HG03460 (cell line): ENCODE results near the gene DBN1.
A peak's percentile ranks its signal among the peaks of the same experiment; 100 is the strongest.

Experiments
- ATAC-seq: cut with Tn5 transposase; IDR thresholded peaks from one replicate; pipeline ENCODE4 v1.9.1; 2021; ENCODE audit not compliant: unreplicated experiment

The DBN1 gene

DNA sequence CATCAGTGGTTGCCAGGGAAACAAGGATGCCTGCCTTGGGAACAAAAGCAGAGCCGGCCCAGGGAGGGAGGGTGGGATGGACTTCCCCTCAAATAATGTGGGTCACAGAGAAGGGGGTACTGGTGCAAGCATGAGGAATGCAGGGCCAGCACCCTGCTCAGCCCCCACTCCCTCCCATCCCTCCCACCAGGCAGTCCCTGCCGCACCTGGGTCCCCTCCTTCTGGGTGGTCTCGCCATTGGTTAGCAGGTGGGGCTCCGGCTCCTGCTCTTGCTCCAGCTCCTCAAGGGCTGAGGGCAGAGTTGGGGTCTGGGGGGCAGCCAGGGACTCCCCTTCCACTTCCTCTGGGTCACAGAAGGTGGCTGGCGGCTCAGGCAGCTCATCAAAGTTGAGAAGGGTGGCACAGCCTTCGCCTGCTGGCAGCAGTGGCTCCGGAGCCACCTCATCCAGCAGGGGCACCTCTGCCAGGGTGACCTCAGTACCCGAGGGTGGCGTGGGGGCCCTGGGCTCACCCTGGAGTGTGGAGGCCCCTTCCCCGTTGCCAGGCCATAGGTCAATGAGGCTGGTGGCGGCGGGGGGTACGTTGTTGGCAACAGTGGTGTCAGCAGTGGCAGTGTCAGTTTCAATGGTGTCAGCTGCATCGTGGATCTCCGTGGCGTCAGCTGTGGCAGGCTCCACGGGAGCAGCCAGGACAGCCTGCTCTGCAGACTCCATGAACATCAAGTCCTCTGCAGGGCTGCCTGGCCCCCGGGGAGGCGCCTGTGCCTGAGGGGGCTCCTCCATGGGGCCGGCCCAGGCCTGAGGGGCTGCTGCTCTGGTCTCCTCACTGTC is 15.4 kb downstream of the DBN1 start:
- no peak for ATAC-seq

DNA sequence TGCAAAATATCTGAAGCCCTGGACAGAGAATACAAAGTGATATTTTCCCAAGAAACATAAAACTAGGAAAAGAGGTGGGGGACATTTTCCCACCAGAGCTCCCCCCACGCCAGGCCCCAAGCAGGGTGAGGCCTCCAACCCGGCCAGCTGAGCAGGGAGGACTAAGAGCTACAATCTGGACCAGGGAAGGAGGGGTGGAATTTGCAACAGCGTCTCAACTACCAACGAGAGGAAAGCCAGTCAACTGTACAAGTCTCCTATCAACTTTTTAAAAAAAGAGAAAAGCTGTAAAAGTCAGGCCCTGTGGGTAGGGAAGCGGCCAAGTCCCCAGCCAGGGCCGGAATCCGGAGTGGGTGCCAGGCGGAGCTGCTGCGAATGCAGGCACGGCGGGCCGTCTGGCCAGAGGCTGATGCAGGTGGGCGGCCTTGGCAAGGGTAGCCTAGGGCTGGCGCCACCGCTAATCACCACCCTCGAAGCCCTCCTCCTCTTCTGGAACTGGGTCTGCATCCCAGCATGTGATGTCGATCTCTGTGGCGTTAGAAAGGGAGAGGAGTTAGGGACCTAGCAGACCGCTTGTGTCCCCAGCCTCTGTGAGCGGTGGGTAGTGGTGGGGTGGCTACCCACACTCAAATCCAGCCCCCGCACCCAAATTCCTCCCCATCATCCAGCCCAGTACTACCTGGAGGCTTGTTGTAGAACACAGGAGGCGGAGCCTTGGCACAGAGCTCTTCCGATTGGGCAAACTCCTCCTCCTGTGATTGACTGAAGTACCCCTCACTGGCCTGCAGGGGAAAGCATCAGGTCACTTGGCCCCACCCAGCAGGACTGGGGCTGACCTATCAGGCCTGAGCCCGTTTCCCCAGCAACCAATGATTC is 16.2 kb downstream of the DBN1 start:
- peak; percentile 34 for ATAC-seq

DNA sequence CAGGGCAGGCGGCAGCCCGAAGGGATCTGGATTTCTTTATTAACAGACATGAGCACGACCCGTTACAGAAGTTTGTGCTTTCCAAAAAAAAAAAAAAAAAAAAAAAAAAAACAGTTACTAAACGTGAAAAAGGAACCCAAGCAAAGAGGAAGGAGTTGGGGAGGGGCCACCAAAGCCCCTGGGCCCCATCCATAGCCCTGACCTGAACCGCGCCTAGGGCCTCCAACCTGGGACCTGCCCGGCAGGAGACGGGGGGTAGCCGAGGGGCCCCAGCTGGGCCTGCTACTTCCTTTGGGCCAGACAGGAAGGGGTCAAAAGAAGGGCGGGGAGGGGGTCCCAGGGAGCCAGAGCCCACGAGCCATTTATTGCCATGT is 16.9 kb downstream of the DBN1 start:
- ATAC-seq, result no peak

DNA sequence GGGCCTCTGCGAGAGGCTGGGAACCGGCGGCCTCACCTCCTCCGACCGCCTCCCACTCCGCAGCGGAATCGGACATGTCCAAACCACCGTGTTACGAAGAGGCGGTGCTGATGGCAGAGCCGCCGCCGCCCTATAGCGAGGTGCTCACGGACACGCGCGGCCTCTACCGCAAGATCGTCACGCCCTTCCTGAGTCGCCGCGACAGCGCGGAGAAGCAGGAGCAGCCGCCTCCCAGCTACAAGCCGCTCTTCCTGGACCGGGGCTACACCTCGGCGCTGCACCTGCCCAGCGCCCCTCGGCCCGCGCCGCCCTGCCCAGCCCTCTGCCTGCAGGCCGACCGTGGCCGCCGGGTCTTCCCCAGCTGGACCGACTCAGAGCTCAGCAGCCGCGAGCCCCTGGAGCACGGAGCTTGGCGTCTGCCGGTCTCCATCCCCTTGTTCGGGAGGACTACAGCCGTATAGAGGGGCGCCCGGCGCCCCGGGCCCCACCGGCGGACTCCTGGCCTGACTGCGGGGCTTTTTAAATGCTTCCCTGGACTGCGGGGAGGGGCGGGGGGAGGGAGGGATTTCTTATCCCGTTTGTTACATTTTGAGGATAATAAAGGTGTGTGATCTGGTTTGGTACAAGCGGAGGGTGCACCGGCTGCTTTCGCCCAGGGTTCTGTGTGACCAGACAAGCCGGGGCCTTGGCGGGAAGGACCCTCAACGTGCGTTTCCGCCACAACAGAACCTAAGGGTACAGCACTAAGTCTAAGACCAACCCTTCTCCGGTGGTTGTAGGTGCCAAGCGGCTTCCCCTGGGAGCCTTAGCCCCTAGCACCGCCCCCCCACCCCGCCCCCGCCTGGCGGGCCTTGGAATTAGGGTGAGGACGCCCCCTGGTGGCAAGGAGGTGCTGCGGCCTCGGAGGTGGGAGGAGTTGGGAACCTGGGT is 17.5 kb downstream of the DBN1 start:
- peak; percentile 16 for ATAC-seq

DNA sequence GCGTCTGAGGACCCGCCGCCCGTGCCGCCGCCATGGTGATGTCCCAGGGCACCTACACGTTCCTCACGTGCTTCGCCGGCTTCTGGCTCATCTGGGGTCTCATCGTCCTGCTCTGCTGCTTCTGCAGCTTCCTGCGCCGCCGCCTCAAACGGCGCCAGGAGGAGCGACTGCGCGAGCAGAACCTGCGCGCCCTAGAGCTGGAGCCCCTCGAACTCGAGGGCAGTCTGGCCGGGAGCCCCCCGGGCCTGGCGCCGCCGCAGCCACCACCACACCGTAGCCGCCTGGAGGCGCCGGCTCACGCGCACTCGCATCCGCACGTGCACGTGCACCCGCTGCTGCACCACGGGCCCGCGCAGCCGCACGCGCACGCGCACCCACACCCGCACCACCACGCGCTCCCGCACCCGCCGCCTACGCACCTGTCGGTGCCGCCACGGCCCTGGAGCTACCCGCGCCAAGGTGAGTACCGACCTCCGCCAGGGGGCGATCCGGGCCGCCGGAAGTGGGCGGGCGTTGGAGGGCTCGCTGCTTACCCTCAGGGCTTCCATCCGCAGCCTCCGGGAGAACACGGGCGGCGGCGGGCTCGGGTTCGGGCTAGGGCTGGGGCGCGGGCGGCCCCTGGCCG is 18.3 kb downstream of the DBN1 start:
- peak; percentile 51 for ATAC-seq

DNA sequence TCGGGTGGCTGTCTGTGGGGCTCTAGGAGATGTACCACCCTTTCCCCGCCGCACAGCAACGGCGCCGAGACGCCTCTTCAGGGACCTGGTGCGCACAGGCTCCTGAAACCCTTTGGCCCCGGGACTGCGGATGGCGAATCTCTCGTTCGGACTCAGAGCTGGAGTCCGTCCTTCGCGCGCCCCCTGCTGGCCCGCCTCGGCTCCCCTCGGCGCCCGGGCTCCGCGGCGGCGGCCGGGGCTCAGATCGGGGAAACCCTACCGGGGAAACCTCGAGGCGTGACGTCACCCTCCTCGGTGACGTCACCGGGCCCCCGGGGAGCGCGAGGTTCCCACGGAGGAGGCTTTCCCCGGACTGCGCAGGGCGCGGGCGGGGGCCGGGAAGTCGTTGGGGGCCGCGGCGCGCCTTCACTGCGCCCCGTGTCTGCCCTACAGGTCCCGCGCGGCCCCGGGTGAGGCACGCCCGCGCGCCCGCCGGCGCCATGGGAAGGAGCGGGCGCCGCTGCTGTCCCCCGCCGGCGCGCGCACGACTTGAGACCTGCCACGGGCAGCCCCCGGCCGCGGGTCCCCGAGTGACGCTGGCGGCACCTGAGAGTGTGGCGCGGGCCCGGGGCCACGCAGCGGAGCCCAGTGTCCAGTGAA is 18.9 kb downstream of the DBN1 start:
- peak; percentile 44 for ATAC-seq

DNA sequence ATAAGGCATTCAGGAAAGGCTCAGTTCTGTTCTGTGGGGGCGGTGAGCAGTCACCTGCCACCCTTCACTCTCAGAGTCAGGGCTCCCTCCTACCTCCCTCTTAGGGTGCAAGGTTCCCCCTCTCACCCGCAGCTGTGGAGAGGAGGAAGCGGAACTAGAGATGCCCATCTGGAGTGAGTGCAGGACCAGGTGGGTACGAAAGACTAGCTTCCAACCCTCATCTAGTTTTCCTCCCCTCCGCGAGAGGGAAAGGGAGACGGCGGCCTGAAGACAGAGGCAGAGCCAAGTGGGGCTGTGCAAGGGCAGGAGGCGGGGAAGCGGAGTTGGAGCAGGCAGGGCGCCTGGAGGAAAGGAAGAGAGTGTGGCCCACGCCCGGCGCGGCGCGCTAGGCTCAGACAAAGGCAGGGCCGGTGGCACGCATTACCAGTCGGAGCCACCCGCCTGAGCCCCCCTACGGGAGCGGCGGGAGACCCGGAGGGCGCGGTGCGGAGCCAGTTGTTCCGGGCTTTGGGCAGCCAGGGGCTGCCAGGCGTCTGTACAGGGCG is 19.5 kb downstream of the DBN1 start:
- no peak for ATAC-seq

DNA sequence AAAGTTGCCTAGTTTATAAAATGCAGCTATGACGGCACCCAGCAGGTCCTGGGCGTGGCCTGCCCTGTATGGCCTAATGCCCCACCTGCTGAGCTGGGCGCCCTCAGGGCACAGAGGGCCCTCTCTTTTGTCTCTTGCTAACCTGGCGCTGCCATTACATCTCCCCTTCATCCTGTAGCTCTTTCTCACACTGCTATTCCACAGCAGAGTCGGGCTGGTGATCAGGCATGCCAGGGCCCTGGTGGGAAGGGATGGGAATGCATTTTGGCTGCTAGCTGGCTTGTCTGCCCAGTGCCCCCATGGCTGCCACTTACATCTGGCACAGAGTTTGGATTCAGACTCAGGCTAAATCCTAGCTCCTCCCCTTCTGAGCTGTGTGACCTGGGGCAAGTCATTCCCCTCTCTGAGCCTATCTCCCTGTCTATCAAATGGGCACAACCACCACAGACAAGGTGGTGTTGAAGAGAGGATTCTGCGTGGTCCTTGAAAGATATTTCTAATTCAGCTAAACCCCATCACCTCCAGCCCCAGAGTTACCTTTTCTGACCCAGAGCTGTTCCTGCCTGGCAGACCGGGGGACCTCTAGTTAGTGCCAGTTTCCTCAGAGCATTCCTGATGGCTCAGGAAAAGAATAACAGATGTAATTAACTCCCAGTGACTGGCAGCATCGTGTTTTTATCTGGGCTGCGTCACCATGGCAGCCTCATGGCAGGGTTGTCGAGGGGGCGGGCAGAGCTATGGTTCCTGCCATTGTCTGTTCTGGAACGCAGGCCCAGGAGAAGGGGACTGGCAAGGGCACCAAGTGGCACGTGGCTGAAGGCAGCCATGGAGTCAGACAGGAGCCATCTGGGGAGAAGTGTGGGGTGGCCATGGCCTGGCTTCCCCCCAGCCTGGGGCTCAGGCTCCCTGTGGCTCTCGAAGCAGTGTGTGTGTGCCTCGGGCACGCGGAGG is 20.5 kb downstream of the DBN1 start:
- ATAC-seq, result no peak

DNA sequence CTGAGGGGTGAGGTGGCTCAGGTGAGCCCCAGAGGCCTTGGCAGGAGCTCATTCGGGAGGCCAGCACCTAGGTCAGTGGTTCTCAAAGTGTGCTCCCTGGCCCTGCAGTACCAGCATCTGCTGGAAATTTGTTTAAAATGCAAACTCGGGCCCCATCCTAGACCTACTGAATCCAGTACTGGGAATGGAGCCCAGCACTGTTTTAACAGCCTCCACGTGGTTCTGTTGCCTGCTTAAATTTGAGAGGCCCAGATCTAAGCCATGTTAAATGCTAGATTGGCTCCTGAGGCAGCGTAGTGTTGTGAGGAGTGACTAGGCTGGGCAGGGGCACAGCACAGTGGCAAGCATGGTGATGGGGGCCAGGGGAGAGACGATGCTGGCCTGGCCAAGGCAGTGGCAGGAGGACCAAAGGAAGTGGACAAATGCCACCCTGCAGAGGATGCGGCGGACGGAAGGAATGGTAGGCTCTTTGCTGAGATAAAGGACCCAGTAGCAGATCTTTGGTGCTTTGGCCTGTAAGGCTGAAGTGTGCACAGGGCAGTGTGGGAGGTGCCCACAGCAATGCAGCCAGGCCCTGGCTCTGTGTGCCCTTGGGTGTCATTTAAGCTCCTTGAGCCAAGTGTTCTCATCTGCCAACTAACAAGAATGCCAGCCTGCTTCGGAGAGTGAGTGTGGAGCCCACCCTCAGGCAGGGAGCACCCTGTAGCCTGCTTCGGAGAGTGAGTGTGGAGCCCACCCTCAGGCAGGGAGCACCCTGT is 22.6 kb downstream of the DBN1 start:
- no peak for ATAC-seq

DNA sequence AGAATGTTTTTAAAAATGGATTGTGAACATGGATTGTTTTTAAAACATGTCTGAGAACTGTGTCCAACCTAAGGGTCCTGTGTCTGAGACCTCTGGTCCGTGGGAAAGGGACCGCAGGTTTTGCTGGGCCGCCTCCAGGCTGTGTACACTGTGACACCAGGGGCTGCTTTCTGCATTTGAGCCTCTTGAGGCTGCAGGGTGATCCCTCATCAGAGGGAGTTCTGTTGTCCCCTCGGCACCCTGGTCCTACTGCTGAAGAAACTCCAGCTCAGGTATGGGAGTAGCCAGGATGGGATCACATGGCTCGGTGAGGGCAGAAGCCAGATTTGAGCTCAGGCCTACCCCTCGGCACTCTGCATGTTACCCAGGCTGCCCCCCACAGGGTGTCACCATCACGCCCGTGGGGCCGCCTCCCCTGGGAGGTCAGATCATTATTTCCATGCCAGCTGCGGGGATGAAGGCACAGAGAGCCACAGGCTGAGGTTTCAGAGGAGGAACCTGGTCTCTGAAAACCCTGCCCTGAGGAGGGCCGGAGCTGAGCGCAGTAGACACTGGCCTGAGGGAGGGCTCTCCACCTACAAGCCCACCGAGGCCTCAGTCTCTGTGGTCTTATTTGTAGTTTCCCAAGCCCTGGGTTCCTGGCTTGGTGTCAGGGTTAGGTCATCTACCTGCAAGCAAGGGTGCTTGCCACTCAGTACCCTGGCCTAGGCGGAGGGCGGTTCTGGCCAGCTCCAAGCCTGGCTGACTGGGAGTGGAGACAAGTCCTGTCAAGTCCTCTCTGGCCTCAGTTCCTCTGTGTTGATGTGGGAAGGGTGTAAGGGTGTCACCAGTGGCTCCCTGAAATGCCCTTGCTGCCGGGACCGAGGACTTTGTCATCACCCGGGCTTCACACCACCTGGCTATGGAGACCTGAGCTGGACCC is 24.0 kb downstream of the DBN1 start:
- no peak for ATAC-seq

DNA sequence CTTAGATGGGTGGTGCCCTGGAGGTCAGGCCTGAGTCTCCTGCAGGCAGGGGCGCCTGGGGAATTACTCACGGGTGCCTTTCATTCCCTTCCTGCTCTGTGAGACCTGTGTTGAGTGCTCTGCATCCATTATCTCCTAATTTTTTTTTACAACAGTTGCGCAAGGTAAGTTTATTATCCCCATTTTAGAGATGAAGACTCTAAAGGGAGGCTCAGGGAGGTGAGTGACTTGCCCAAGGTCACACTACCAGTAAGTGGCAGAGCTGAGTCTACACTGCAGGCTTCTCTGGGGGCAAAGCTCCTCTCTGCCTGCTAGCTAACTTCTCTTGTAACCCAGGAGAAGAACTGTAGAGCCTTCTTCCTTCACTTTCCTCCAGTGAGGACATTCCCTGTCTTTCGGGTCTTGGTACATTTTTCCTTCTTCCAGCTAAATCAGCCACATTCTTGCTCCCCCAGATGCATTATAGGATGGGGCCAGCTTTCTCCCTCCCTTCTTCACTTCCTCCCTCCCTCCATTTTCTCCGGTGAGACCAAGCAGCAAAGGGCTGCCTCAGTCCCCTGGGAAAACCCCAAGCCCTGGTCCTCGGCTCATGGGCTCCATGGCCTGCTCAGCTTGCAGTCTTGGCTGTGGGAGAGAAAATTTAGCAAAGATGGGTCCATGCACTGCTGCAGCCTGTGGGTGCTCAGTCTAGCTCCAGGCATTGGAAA is 25.0 kb downstream of the DBN1 start:
- ATAC-seq, result no peak

DNA sequence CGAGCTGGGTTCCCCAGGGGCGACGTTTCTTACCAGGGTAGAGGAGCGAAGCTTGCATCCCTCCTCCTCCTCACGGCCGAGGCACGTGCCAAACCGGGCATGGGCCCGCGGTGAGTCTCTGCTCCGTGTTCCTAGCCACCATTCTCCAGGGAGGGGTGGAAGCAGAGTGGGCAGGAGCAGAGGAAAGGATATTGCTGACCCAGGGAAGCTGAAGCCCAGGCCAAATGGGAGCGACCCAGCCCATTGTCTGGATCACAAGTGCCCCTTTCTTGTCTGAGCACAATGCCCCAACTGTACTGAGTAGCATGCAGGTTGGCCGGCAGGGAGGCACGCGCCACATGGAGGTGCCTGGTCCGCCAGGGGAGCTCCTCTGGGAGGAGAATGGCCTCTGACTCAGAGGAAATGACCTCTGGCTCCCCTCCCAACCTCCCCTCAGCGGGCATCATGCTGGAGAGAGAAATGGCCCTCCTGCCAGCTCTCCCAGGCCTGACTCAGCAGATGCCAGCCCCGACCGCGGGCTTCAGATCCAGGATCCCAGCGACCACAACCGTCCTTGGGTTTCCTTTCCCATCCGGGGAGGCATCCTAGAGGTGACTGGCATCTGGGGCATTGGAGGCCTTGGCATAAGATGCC is 25.7 kb downstream of the DBN1 start:
- no peak for ATAC-seq

DNA sequence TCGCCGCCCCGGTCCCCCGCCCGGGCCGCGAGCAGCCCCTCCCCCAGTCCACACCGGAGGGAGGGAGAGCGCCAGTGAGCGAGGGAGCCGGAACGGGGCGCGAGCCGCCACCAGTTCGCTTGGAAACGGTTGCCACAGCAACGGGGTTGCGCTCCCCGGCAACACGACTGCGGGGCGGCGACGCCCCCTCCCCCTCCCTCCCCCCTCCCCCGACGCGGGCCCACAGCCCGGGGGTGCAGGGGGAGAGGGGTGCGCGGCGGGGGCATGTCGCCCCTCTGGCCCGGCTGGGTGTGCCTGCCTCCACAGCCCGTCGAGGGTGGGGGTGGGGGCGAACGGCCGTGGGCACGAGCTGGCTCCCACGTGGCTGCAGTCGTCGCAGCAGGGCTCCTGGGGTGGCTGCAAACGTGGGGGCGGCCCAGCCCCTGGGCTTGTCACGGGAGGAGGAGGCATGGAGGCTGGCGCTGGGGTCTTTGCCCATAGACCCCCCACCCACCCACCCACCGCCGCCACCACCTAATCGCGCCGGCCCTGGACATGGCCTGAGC is 26.3 kb downstream of the DBN1 start:
- ATAC-seq, result peak; percentile 35

DNA sequence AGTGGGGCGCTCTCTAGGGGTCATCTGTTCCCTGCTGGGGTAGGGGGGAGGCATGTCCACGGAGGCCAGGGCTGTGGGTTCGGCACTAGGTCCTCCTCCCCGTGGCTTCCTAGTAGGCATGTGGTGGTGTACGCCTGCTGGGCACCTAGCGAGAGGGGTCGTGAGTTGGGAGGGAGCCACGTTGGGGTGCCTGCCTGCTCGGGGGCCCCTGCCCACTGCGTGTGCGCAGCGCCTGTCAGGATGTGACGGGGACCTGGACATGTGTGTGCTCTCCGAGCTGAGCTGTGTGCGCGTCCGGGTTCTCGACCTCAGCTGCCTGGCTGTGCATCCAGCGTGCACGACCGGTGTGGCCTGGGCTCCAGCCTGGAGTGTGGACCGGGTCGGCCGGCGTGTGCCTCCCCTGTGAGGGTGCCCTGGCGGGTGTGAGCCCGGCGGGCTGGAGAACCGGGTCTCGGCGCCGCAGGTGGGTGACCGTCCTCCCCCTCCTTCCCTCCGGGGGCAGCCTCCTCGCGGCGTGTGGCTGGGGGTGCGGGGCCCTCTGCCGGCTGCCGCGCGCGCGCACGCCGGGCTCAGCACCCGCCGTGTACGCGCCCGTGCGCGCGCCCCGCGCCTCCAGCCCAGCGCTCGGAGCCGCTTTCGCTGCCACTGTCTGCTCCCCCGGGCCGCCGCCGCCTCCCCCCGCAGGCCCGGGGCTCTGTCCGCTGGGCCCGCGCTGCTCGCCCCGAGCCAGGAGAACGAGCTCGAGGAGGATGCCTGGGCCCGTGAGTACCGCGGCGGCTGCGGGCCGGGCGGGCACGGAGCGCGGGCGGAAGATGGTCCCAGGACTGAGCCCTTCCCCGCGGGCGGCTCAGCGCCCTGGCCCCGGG is 27.0 kb downstream of the DBN1 start, which contains the start of gene PRR7:
PRR7 (plus strand) TSS at position 615 of the 866 bp plus-strand sequence. CDS start 8,254 bp downstream, outside the sequence.
- ATAC-seq, result peak; percentile 48

DNA sequence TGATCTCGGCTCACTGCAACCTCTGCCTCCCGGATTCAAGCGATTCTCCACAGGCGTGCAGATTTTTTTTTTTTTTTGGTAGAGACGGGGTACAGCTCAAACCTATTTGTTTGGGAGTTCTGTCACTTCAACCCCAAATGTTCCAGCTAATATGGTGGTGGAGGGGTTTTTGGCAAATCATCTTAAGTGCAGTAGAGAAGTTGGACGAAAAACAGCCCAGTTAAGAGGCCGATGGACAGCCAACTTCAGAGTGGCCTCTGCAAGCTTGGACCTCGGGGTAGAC is 27.6 kb downstream of the DBN1 start:
- no peak for ATAC-seq
